HepG2 (cell line): ENCODE measurements around the gene IQCE. TPM values are rescaled to one million over a fixed set of nuclear protein-coding genes. Genes with fewer than 3 reads are reported as not detected.
A peak's percentile ranks its signal among the peaks of the same experiment; 100 is the strongest.

Experiments used
- BRF2 ChIP-seq: sonication (generic); formaldehyde crosslinking; IDR thresholded peaks from 2 replicates; pipeline ENCODE4 v1.8.1; 2022; ENCODE audit warnings: mild to moderate bottlenecking, missing genetic modification reagents
- MAF1 ChIP-seq: sonication (generic); formaldehyde crosslinking; IDR thresholded peaks from 2 replicates; pipeline ENCODE4 v1.5.0; 2020; ENCODE audit warnings: missing genetic modification reagents, borderline replicate concordance
- NFKB2 ChIP-seq: sonication (generic); formaldehyde crosslinking; IDR thresholded peaks from 2 replicates; pipeline ENCODE4 v1.4.0; 2020; ENCODE audit warnings: missing genetic modification reagents, borderline replicate concordance
- PHF21A ChIP-seq: sonication (generic); formaldehyde crosslinking; IDR thresholded peaks from 2 replicates; pipeline ENCODE4 v1.5.0; 2020; ENCODE audit warnings: mild to moderate bottlenecking, missing genetic modification reagents
- PRDM15 ChIP-seq: sonication (generic); formaldehyde crosslinking; IDR thresholded peaks from 2 replicates; pipeline ENCODE4 v1.4.0; 2020; ENCODE audit warnings: missing genetic modification reagents
- PREB ChIP-seq: sonication (generic); formaldehyde crosslinking; IDR thresholded peaks from 2 replicates; pipeline ENCODE4 v1.4.0; 2020; ENCODE audit warnings: missing genetic modification reagents
- STAT6 ChIP-seq: sonication (generic); formaldehyde crosslinking; IDR thresholded peaks from 2 replicates; pipeline ENCODE4 v1.4.0; 2020; ENCODE audit warnings: missing genetic modification reagents, mild to moderate bottlenecking, borderline replicate concordance
- U2AF1 ChIP-seq: fragments of 200-400 bp; formaldehyde crosslinking; optimal IDR thresholded peaks from 2 replicates; pipeline ENCODE3; 2017; ENCODE audit warnings: mild to moderate bottlenecking, low read depth, low read length
- ZBTB26 ChIP-seq: IDR thresholded peaks from 2 replicates; pipeline ENCODE4 v1.6.1; 2016; ENCODE audit warnings: missing compliant biosample characterization, missing genetic modification reagents, borderline replicate concordance
- ZBTB4 ChIP-seq: sonication (generic); formaldehyde crosslinking; IDR thresholded peaks from 2 replicates; pipeline ENCODE4 v1.4.0; 2020; ENCODE audit warnings: missing genetic modification reagents, mild to moderate bottlenecking, borderline replicate concordance
- ZMYM4 ChIP-seq: sonication (generic); formaldehyde crosslinking; IDR thresholded peaks from 2 replicates; pipeline ENCODE4 v1.8.1; 2023; ENCODE audit warnings: mild to moderate bottlenecking, missing genetic modification reagents
- ZNF770 ChIP-seq: sonication (generic); formaldehyde crosslinking; IDR thresholded peaks from 2 replicates; pipeline ENCODE4 v1.5.0; 2020; ENCODE audit warnings: mild to moderate bottlenecking, missing genetic modification reagents
- polyA plus RNA-seq, 8 experiments: library from polyadenylated mRNA; depleted of rRNA in 3 of 8; stranded (reverse) in 7 of 8; unstranded in 1 of 8; fragments of >200 nt; fragmentation: Illumina TruSeq in 4 of 8; extraction: Trizol in 4 of 8; gene quantifications; 2 replicates each; pipeline versions ENCODE4 v1.2.1 to v1.2.3, GENCODE V29; 2011 to 2016; ENCODE audit warnings: low read depth in 4 of 8, missing spikeins in 1 of 8, mixed read lengths in 1 of 8; ENCODE audit not compliant: insufficient read depth in 1 of 8
- total RNA-seq, 5 experiments: library from RNA; depleted of rRNA; stranded (reverse); fragments of >200 nt; fragmentation: Illumina TruSeq; extraction: Trizol; gene quantifications; 2 replicates each; pipeline ENCODE4 v1.2.3, GENCODE V29; 2016; ENCODE audit warnings: low read depth in 1 of 5

Gene IQCE
- total and polyA plus RNA-seq, 2 of the 13 experiments (the other 11 are each of a cell fraction or from before 2014, with no cell fraction given): 1.5 to 2.5 TPM

GRCh38 chr7:2558629-2559282, at the start of gene IQCE (continued):
- TF ChIP-seq STAT6 (CRISPR knock-in tag) (no peak), ZMYM4 (no peak), NFKB2 (CRISPR knock-in tag) (no peak), ZBTB4 (CRISPR knock-in tag) (no peak), U2AF1 (no peak), ZBTB26 (CRISPR knock-in tag) (no peak), BRF2 (CRISPR knock-in tag) (no peak), PREB (no peak), ZNF770 (CRISPR knock-in tag) (peak; percentile 100), MAF1 (CRISPR knock-in tag) (no peak), PRDM15 (CRISPR knock-in tag) (peak; percentile 83), PHF21A (CRISPR knock-in tag) (no peak)
